A673 (cell line): ENCODE data around the gene EHD4. TPM values are rescaled to one million over a fixed set of nuclear protein-coding genes. Genes with fewer than 3 reads are reported as not detected.

Experiments used
- BruUV-seq: library from RNA; stranded (reverse); fragments of 400-500 nt; replicated peaks from 2 replicates; lab custom pipeline; 2021; lab: Mats Ljungman, UMichigan
- CTCF ChIA-PET: fragments of 300-600 bp; sonication (Branson Sonifier 250); formaldehyde crosslinking; loops from one replicate; lab custom pipeline; 2022; ENCODE audit warnings: antibody characterized with exemption; lab: Charles Lee
- POLR2A ChIA-PET: fragments of 300-600 bp; sonication (Branson Sonifier 250); formaldehyde crosslinking; loops from one replicate; lab custom pipeline; 2022; ENCODE audit warnings: antibody characterized with exemption; ENCODE audit not compliant: low non-redundant PET; lab: Charles Lee
- DNase-seq: peaks from one replicate; pipeline ENCODE4 v3.0.0-alpha.2; 2015; ENCODE audit warnings: low spot score
- H3K27ac ChIP-seq: fragments of 200-600 bp; sonication (generic); 2 replicates; pipeline ENCODE4 v1.5.1; 2016; ENCODE audit warnings: mixed run types, low read depth, mild to moderate bottlenecking, mixed read lengths, antibody characterized with exemption, low read length; ENCODE audit not compliant: poor library complexity, severe bottlenecking
- H3K27me3 ChIP-seq: fragments of 200-600 bp; sonication (generic); replicated peaks from 2 replicates; pipeline ENCODE4 v1.6.1; 2017; ENCODE audit warnings: mixed run types, low read depth, mild to moderate bottlenecking, mixed read lengths, antibody characterized with exemption, low read length; ENCODE audit not compliant: insufficient read depth, poor library complexity
- H3K36me3 ChIP-seq: fragments of 200-600 bp; sonication (generic); 2 replicates; pipeline ENCODE4 v1.6.1; 2016; ENCODE audit warnings: mixed run types, mild to moderate bottlenecking, mixed read lengths, antibody characterized with exemption, low read length; ENCODE audit not compliant: insufficient read depth, poor library complexity, severe bottlenecking
- H3K4me1 ChIP-seq: fragments of 200-600 bp; sonication (generic); 2 replicates; pipeline ENCODE4 v1.6.1; 2017; ENCODE audit warnings: mixed run types, mild to moderate bottlenecking, mixed read lengths, antibody characterized with exemption, low read length; ENCODE audit not compliant: insufficient read depth, poor library complexity, severe bottlenecking
- H3K4me3 ChIP-seq: fragments of 200-600 bp; sonication (generic); 2 replicates; pipeline ENCODE4 v1.5.1; 2016; ENCODE audit warnings: low read depth, mixed run types, mild to moderate bottlenecking, mixed read lengths, low read length; ENCODE audit not compliant: poor library complexity, severe bottlenecking
- H3K9me3 ChIP-seq: fragments of 200-600 bp; sonication (generic); 2 replicates; pipeline ENCODE4 v1.6.1; 2016; ENCODE audit warnings: mixed run types, low read depth, mild to moderate bottlenecking, mixed read lengths, antibody characterized with exemption, low read length; ENCODE audit not compliant: poor library complexity, severe bottlenecking
- CTCF ChIP-seq: fragments of 300-800, 200-600 bp; sonication (generic); conservative IDR thresholded peaks from 2 replicates; pipeline ENCODE4 v1.5.1; 2017; ENCODE audit warnings: low read depth, mild to moderate bottlenecking, antibody characterized with exemption, low read length, moderate library complexity, mixed read lengths
- EZH2 ChIP-seq: fragments of 200-600 bp; sonication (generic); IDR thresholded peaks from 2 replicates; pipeline ENCODE4 v1.6.1; 2017; ENCODE audit warnings: borderline replicate concordance, low read depth, mild to moderate bottlenecking, mixed read lengths, antibody characterized with exemption, low read length; ENCODE audit not compliant: poor library complexity, severe bottlenecking
- intact Hi-C: fragments of 100-400 bp; cut with micrococcal nuclease; formaldehyde crosslinking; loops from one replicate; pipeline ENCODE4 v1.10.0; 2022; ENCODE audit not compliant: unreplicated experiment
- total RNA-seq: library from RNA; stranded (reverse); gene quantifications from 2 replicates; pipeline ENCODE4 v1.2.3, GENCODE V29; 2021

Gene EHD4
- total RNA-seq, 1 experiment from 2014 or later: 29.4 TPM

DNA sequence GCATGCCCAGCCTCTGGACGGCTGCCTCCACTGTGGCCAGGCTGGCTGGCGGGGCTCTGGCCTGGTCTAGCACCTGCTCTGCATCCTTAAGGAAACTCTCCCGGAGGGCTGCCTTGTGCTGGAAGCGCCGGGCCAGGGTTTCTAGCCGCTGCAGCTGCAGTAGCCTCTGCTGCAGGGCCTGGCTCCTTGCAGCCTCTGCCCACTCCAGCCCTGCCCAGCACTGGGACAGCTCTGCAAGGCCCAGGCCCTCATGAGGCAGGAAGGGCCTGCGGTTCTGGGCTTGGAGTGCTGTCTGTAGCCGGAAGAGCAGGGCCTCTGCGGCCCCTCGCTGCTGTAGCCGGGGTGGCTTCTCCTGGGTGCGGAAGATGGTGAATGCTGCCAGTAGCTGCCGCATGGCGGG is 86.5 kb downstream of the EHD4 start:
- Histone ChIP-seq H3K27ac (no peak overlapping the region), H3K27me3 (no peaks in the 10 kb centered on the region), H3K4me1 (no peaks in the 10 kb centered on the region), H3K4me3 (no peak overlapping the region), H3K36me3 (no peaks in the 10 kb centered on the region), H3K9me3 (no peaks in the 10 kb centered on the region)
- no peak for DNase-seq
- ChIA-PET POLR2A (no interaction called here), CTCF (no interaction called here)
- no peak for TF ChIP-seq EZH2
- TF ChIP-seq CTCF: no peak
- intact Hi-C loops: no loop called here
- no TSS peak for BruUV-seq

DNA sequence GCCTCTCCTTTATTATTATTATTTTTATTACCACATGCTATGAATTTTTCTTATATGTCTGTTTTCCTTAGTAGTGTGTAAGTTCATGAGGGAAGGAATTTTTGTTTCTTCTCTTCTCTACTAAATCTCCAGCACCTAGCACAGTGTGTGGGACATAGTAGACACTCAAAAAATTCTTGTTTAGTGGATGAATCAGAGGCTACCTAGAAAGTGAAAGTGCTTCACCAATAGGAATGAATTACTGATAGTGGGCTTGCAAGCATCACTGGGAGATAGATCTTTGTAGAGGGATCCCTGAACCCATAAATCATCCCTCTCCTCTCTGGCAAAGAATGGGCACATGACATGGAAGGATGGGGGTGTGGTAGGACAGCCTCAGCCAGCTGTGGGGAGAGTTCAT is 87.0 kb downstream of the EHD4 start:
- POLR2A ChIA-PET: no interaction called here

DNA sequence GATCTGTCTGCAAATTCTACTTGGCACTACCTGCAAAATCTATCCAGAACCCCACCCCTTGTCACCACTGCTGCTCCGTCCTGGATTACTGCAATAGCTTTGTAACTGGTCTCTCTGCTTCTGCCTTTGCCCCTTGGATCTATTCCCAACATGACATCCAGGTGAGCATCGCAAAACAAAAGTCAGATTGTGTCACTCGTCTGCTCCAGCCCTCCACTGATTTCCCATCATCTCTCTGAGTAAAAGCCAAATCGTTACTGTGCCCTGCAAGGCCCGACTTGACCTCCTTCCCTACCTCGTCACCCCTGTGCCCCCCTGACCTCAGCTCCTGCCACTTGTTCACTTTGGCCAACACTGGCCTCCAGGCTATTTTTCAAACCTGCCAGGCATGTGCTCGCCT is 87.9 kb downstream of the EHD4 start:
- H3K27ac ChIP-seq: no peak overlapping the region
- DNase-seq: no peak
- ChIA-PET POLR2A (no interaction called here), CTCF (no interaction called here)
- no peak overlapping the region for H3K4me3 ChIP-seq
- no TSS peak for BruUV-seq
- H3K4me1 ChIP-seq: no peaks in the 10 kb centered on the region
- intact Hi-C loops: no loop called here
- TF ChIP-seq CTCF: no peak
- TF ChIP-seq EZH2: no peak
- no peaks in the 10 kb centered on the region for H3K9me3 ChIP-seq
- H3K27me3 ChIP-seq: no peaks in the 10 kb centered on the region
- H3K36me3 ChIP-seq: no peaks in the 10 kb centered on the region

More for the DNA sequence above, 87.0 kb downstream of the EHD4 start:
- intact Hi-C loops: no loop called here
- CTCF ChIA-PET: no interaction called here
- no TSS peak for BruUV-seq
- Histone ChIP-seq H3K4me3 (no peak overlapping the region), H3K4me1 (no peaks in the 10 kb centered on the region), H3K9me3 (no peaks in the 10 kb centered on the region), H3K27me3 (no peaks in the 10 kb centered on the region), H3K36me3 (no peaks in the 10 kb centered on the region), H3K27ac (no peak overlapping the region)
- no peak for DNase-seq
- TF ChIP-seq CTCF (no peak), EZH2 (no peak)
